GM18951 (cell line): ENCODE data around the gene NGEF.

Experiments
- POLR2A ChIP-seq: IDR thresholded peaks from 4 replicates; pipeline ENCODE4 v1.6.1; 2011; ENCODE audit warnings: mild to moderate bottlenecking; ENCODE audit not compliant: insufficient read length, insufficient read depth; ENCODE audit errors: extremely low read depth
- in situ Hi-C: fragments of 300-500 bp; cut with MboI; formaldehyde crosslinking; loops from one replicate; pipeline ENCODE4 v1.12.0; 2022; ENCODE audit warnings: low sequenced_read_pairs, mixed read lengths, inconsistent platforms; ENCODE audit not compliant: unreplicated experiment

Gene NGEF

DNA sequence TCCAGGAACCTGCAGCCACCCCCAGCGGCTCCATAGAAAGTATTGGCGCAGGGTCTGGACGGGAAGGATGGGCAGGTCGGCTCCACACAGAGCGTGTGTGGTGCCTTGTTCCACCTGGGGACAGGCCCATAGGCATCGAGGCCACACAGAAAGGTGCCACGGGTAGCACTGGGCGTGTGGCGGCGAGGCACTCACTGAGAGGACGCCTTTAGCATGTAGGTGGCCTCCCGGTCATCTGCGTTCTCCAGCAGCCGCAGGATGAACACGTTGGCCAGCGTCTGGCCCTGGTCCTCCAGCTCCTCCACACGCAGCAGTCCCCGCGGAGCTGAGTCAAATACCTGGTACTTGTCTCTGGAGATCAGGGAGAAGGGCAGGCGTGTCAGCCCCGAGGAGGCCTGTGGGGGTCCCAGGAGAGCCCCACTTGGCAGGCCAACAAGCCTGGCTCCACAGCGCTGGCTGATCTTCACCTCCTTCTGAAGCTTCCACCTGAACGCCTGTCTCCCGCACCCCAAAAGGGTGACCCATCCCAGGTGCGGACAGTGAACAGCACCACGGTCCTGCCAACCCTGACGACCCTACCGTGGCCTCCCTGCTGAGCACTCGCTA, 129.8 kb downstream of the NGEF start:
- TF ChIP-seq POLR2A = no peak
- in situ Hi-C loops = no loop called here

- in situ Hi-C loops = no loop called here
- no peak for TF ChIP-seq POLR2A
Observed at GRCh38 chr2:232882505-232883115, 130.4 kb downstream of the NGEF start.

DNA sequence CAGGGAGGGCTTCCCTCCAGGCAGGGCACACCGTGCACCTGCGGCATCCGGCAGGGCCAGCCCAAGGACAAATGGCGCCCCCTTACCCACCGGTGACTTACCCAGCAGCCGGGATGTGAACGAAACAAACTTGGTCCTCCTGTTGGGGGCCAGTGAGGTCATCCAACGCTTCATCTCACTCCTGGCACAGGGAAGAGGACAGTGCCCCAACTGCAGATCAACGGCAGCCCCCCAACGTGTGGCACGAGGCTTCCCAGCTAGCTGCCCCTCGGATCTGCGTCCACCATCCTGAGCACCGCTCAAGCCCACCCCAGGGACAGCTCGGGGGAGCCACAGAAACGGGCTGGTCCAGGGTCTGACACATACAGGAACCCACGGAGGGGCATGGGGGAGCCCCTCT, 131.0 kb downstream of the NGEF start:
- no peak for TF ChIP-seq POLR2A
- in situ Hi-C loops = no loop called here

DNA sequence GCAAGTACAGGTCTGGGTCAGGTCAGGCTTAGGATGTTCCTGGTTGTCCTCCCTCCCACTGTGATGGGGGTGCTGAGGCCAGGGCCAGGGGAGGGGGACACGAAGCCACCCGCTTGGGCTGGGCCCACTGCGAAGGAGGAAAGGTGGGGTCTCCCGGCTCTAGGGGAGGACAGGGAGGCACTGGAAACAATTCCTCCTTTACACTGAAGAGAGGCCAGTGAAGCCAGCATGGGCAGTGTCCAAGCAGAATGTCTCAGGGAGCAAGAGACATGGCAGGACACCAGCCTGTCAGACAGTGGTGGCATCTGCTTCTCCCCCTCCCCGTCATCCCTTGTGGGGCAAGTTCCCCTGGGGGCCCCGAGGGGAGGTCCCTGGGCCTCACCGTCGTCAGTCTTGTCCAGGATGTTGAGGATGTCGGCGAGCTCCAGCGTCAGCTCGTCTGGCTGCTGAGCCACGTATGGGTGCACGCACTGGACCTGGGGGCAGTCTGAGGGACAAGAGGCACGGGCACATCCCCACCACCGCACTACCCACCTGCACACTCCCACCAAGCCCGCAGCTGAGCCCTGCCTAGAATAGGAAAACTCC, 132.2 kb downstream of the NGEF start:
- no peak for TF ChIP-seq POLR2A
- in situ Hi-C loops = no loop called here

DNA sequence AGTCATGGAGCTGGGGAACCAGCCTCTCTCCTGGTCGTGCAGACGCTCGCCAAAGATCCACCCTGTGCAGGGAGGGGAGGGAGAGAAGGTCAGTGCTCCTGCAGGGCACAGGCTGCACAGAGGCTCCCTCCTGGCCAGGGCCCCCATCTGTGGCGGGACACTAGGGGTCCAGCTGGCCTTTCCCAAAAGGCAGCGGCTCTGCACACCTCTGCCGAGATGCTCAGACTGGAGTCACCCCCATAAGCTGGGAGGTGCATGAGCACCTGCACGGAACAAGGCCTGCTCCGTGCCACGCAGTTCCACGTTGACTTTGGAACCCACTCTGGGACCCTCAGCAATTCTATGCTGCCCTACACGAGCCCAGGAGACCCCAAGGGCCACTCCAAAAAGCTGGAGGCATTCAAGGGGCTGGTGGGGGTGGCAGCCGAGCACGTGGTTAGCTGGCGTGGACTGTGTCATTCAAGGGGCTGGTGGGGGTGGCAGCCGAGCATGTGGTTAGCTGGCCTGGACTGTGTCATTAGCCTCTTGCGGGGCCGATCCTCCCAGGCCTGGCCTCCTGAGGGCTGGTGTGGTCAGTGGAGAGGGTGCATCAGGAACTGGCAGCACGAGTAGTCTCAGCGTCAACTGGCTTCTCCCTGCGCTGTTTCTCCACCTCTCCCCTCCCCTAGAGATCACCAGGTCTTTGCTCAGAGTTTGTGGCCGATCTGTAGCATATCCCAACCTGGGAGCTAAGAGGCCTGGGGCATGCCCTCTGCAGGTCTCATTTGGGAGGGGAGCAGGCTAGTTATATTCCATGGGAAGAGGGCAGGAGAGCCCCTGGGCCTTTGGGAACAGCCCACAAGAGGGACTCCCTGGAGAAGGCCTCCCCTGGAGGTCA, 133.2 kb downstream of the NGEF start:
- in situ Hi-C loops = no loop called here
- TF ChIP-seq POLR2A = no peak

GRCh38 chr2:232878855-232879617, 134.0 kb downstream of the NGEF start:
- in situ Hi-C loops = no loop called here
- no peak for TF ChIP-seq POLR2A

- TF ChIP-seq POLR2A = no peak
- in situ Hi-C loops = no loop called here
Observed at GRCh38 chr2:232877940-232878511, 135.0 kb downstream of the NGEF start.

- in situ Hi-C loops = no loop called here
- no peak for TF ChIP-seq POLR2A
Observed at GRCh38 chr2:232876978-232877441, 136.0 kb downstream of the NGEF start.

DNA sequence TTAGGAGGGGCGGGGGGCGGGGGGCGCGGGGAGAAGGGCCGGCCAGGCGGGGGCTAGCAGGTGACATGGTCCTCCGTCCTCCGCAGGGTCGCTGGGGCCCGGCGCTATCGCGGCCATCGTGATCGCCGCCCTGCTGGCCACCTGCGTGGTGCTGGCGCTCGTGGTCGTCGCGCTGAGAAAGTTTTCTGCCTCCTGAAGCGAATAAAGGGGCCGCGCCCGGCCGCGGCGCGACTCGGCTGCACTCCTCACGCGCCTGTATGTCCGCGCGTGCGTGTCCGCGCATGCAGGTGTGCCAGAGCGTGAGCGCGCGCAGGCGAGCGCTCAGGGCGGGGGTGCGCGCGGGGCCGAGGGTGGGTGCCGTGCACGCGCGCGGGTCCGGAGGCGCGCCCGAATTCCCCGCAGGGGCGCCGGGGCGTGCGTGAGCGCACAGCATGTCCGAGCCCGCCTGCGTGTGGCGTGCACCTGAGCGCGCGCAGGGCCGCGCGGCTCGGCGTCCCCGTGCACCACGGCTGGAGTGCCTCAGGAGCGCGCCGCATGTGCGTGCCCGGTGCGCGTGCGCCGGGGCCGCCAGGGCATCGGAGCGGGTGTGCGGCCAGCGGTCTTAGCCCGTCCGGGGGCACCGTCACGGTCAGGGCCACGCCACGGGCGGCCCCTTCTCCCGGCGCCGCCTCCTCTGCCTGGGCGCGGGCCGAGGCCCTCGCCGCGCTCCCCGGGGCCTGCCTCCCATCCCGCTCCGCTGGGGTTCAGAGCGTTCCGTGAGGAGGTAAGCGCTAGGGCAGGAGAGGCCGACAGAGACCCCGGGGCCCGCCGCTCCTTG, 136.7 kb downstream of the NGEF start:
- in situ Hi-C loops = no loop called here
- no peak for TF ChIP-seq POLR2A

GRCh38 chr2:232875256-232876121, 137.6 kb downstream of the NGEF start:
- in situ Hi-C loops = no loop called here
- TF ChIP-seq POLR2A = no peak

DNA sequence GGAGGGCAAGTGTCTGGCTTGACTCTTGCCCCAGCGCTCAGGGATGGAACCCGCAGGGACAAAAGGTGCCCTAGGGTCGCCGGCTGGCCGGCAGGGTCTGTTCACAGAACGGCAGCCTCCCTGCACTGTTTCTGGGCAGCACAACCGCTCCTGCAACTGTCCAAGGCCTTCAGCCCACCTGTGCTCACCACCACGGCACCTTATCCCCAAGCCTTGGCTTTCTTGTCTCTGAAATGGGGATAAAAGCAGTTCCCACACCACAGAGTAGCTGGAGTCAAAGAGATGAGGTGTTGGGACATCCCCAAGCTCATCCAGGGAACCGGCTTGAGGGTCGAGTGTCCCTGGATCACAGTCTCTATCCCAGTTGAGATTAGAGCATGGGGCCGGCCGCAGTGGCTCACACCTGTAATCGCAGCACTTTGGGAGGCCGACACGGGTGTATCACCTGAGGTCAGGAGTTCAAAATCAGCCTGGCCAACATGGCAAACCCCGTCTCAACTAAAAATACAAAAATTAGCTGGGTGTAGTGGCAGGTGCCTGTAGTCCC, 138.3 kb downstream of the NGEF start:
- in situ Hi-C loops = no loop called here
- TF ChIP-seq POLR2A = no peak
